ENCODE measurements around the gene NAPB. TPM values are rescaled to one million over a fixed set of nuclear protein-coding genes. Genes with fewer than 3 reads are reported as not detected.

NAPB gene
- total RNA-seq, 1 experiment from 2014 or later = 5.8 TPM

DNA sequence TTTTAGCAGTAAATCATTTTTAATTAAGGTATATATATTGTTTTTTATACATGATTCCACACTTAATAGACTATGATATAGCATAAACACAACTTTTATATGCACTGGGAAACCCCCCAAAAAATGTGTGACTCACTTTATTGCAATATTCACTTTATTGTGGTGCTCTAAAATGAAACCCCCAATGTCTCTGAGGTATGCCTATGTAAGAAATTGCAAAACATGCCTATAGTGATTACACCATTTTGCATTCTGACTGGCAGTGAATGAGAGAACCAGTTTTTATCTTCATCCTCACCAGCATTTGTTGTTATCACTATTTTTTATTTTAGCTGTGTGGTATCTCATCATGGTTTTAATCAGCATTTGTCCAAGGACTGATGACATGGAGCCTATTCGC lies 39.9 kb upstream of the NAPB start:
- intact Hi-C loops (cut with micrococcal nuclease; ENCODE audit: unreplicated experiment) (no loop called here), in situ Hi-C loops (cut with HindIII; ENCODE audit: low pct_unique_long_range_greater_than_20kb, low sequenced_read_pairs) (no loop called here)
- peaks cover 4% of the 10 kb centered on the region; the same call in 1 of the 2 replicates for H3K9me3 ChIP-seq (ENCODE audit: control insufficient read depth, insufficient read depth, low read depth, low read length)
- no peaks in the 10 kb centered on the region for H3K27me3 ChIP-seq (ENCODE audit: control insufficient read depth, insufficient read depth, low read length)
- POLR2A ChIA-PET = no interaction called here
- no peaks in the 10 kb centered on the region for H3K4me1 ChIP-seq (ENCODE audit: control insufficient read depth, insufficient read depth, low read length)
- TF ChIP-seq SIN3A (IDR thresholded peaks at IDR 0.05; ENCODE audit: borderline replicate concordance, insufficient read depth, low read depth, low read length) (no peak), POLR2AphosphoS5 (IDR thresholded peaks at IDR 0.05; ENCODE audit: low read depth, low read length) (no peak), CTCF (IDR thresholded peaks at IDR 0.05) (no peak), TCF7L2 (IDR thresholded peaks at IDR 0.05; ENCODE audit: low read depth, low read length) (no peak)
- TF ChIP-seq, protein P1, sequence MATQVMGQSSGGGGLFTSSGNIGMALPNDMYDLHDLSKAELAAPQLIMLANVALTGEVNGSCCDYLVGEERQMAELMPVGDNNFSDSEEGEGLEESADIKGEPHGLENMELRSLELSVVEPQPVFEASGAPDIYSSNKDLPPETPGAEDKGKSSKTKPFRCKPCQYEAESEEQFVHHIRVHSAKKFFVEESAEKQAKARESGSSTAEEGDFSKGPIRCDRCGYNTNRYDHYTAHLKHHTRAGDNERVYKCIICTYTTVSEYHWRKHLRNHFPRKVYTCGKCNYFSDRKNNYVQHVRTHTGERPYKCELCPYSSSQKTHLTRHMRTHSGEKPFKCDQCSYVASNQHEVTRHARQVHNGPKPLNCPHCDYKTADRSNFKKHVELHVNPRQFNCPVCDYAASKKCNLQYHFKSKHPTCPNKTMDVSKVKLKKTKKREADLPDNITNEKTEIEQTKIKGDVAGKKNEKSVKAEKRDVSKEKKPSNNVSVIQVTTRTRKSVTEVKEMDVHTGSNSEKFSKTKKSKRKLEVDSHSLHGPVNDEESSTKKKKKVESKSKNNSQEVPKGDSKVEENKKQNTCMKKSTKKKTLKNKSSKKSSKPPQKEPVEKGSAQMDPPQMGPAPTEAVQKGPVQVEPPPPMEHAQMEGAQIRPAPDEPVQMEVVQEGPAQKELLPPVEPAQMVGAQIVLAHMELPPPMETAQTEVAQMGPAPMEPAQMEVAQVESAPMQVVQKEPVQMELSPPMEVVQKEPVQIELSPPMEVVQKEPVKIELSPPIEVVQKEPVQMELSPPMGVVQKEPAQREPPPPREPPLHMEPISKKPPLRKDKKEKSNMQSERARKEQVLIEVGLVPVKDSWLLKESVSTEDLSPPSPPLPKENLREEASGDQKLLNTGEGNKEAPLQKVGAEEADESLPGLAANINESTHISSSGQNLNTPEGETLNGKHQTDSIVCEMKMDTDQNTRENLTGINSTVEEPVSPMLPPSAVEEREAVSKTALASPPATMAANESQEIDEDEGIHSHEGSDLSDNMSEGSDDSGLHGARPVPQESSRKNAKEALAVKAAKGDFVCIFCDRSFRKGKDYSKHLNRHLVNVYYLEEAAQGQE (IDR thresholded peaks at IDR 0.05; ENCODE audit: insufficient read depth in 1 of 2, low read depth in 2 of 2, low read length in 1 of 2) = no peak
- no peak for ATAC-seq
- no peak overlapping the region for H3K4me3 ChIP-seq (ENCODE audit: low read depth in 2 of 2, low read length in 2 of 2)
- H3K36me3 ChIP-seq (ENCODE audit: control insufficient read depth, insufficient read depth, low read length) = no peaks in the 10 kb centered on the region
- CTCF ChIA-PET = no interaction called here
- no peak overlapping the region for H3K27ac ChIP-seq (ENCODE audit: low read length)
- no peak for DNase-seq (ENCODE audit: low read depth, low spot score)
- no TSS peak for BruUV-seq (replicated peaks)

GRCh38 chr20:23459461-23460150 lies 38.3 kb upstream of the NAPB start:
- intact Hi-C loops (cut with micrococcal nuclease; ENCODE audit: unreplicated experiment) = no loop called here
- CTCF ChIA-PET = no interaction called here

More at GRCh38 chr20:23459461-23460150, 38.3 kb upstream of the NAPB start:
- ATAC-seq (no peak), DNase-seq (ENCODE audit: low read depth, low spot score) (no peak)
- in situ Hi-C loops (cut with HindIII; ENCODE audit: low pct_unique_long_range_greater_than_20kb, low sequenced_read_pairs) = no loop called here
- POLR2A ChIA-PET = no interaction called here
- Histone ChIP-seq H3K4me1 (ENCODE audit: control insufficient read depth, insufficient read depth, low read length) (no peaks in the 10 kb centered on the region), H3K27me3 (ENCODE audit: control insufficient read depth, insufficient read depth, low read length) (no peaks in the 10 kb centered on the region), H3K4me3 (ENCODE audit: low read depth in 2 of 2, low read length in 2 of 2) (no peak overlapping the region), H3K27ac (ENCODE audit: low read length) (no peak overlapping the region), H3K9me3 (ENCODE audit: control insufficient read depth, insufficient read depth, low read depth, low read length) (no peaks in the 10 kb centered on the region), H3K36me3 (ENCODE audit: control insufficient read depth, insufficient read depth, low read length) (no peaks in the 10 kb centered on the region)
- TF ChIP-seq, protein P1 (IDR thresholded peaks at IDR 0.05; ENCODE audit: insufficient read depth in 1 of 2, low read depth in 2 of 2, low read length in 1 of 2) = no peak
- TF ChIP-seq SIN3A (IDR thresholded peaks at IDR 0.05; ENCODE audit: borderline replicate concordance, insufficient read depth, low read depth, low read length) = no peak
- no peak for TF ChIP-seq CTCF (IDR thresholded peaks at IDR 0.05)
- TF ChIP-seq POLR2AphosphoS5 (IDR thresholded peaks at IDR 0.05; ENCODE audit: low read depth, low read length) = no peak
- no peak for TF ChIP-seq TCF7L2 (IDR thresholded peaks at IDR 0.05; ENCODE audit: low read depth, low read length)
- no TSS peak for BruUV-seq (replicated peaks)
